Measurements from ENCODE around the gene KLRK1. TPM values are rescaled to one million over a fixed set of nuclear protein-coding genes. Genes with fewer than 3 reads are reported as not detected.
"Not testable (repeated sequence)": the region's sequence is repeated elsewhere in the genome, so short reads cannot be mapped to it uniquely, and the experiment has no call there.

The KLRK1 gene
- polyA plus RNA-seq (2012; ENCODE audit: missing spikeins), result not detected

DNA sequence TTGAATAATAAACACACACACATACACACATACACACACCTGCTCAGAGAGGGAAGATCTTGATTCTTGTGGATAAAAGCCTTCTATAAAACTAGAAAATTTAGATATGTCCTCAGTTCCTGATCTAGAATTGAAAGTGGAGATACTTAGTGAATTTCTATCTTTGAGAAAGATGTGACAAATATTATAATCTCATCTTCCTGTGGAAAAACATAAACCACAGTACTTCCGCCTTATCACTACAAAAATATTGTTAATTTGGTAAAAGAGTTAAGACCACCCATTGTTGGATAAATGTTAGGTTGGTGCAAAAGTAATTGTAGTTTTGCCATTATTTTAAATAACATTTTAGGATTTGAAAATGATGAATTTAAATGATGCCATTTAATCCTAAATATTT is at the start of gene KLRK1:
TSS of gene KLRK1 (minus strand) at position 138 of the 400 bp plus-strand sequence. CDS start 1,231 bp downstream, outside the sequence.
- no peak for FAIRE-seq
- no peak for DNase-seq (ENCODE audit: insufficient read length)
- no peak for TF ChIP-seq TAF1 (IDR thresholded peaks at IDR 0.05; ENCODE audit: borderline replicate concordance, low read depth, low read length)
- TF ChIP-seq POLR2AphosphoS5 (IDR thresholded peaks at IDR 0.05; ENCODE audit: low read depth, low read length), result no peak
- TF ChIP-seq POLR2A (IDR thresholded peaks at IDR 0.05; ENCODE audit: low read depth, low read length), result no peak

DNA sequence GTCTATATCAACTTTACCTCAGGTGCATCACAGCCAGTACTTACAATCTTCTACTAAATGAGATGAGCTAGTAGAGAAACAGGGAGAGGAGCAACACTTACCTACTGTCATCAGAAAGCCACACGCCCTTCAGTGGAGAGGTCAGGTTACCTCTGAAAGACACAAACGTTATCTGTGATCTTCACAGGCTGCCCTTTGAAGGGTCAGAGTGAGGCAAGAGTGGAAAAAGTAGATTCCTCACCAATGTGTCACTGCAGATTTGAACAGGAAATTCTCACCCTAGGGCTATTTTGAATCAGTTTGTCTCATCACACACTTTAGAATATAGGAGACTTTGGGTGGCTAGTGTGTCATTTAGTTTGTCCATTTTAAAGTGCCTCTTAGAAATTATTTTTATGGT is 47.8 kb upstream of the KLRK1 start:
- not testable (repeated sequence) for FAIRE-seq; DNase-seq (ENCODE audit: insufficient read length)

DNA sequence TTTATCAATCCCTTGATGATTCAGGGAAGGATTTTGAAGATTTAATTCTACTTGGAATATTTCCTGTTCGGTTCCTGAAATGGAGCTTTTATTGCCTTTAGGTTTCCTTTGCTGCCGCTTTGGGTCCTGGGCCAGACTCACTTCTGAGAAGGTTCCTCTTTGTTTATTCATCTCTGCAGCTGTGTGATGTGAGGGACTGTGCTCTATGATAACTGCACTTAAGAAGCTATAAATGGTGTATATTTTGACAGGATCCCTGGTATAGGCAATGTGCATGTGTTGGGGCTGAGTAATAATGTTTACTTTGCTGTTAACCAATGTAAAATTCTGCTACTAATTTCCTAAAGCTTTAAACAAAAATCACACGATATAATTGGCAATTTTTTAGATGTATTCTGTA is 46.0 kb upstream of the KLRK1 start, which contains the start of gene KLRC2:
TSS of gene KLRC2 (minus strand) at position 195 of the 400 bp plus-strand sequence. CDS start at position 171, 24 bp downstream.
- DNase-seq (ENCODE audit: insufficient read length); FAIRE-seq: not testable (repeated sequence)

DNA sequence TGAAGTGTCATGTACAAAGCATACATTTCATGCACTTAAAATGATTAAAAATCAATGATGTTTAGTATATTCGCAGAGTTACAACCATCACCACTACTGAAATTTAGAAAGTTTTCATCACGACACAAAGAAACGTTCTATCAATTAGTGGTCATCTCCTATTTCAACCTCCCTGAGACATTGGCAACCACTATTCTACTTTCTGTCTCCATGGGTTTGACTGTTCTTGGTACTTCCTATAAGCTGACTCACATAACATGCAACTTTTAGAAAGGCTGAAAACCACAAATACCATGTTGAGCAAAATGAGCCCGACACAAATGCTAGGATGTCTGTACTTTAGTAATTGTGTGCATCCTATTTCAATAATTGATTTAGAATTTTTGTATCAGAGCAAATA is 40.8 kb upstream of the KLRK1 start:
- DNase-seq (ENCODE audit: insufficient read length); FAIRE-seq: not testable (repeated sequence)

DNA sequence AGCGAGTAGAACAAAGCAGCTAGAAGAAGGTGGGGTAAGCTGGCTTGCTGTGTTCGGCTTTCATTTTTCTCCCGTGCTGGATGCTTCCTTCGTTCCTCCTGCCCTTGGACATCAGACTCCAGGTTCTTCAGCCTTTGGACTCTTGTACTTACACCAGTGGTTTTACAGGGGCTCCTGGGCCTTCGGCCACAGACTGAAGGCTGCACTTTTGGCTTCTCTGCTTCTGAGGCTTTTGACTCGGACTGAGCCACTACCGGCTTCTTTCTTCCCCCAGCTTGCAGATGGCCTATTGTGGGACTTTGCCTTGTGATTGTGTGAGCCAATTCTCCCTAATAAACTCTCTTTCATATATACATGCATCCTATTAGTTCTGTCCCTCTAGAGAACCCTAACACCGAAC is 36.1 kb upstream of the KLRK1 start:
- not testable (repeated sequence) for DNase-seq (ENCODE audit: insufficient read length); FAIRE-seq

DNA sequence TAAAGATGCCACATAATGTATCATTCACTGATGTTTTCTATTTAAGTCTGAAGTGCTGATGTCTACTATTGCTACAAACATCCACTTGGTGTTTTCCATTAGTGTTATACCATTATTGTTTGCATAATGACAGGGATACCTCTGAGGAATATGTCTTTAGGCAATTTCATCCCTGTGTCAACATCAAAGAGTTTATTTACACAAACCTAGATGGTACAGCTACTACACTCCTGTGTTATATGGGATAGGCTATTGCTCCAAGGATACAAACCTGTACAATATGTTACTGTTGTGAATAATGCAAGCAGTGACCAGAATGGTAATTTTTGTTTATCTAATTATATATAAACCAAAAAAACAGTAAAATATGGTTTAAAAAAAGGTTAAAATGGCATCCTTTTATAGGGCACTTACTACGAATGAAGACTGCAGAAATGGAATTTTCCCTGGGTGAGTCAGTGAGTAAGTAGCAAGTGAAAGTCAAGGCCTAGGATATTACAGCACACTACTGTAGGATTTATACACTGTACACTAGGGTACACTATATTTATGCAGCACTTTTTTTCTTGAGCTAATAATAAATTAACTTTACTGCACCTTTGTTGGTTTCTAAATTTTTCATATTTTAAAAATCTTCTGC is 34.5 kb upstream of the KLRK1 start:
- FAIRE-seq, result peak; percentile 58
- DNase-seq (ENCODE audit: insufficient read length), result not testable (repeated sequence)

DNA sequence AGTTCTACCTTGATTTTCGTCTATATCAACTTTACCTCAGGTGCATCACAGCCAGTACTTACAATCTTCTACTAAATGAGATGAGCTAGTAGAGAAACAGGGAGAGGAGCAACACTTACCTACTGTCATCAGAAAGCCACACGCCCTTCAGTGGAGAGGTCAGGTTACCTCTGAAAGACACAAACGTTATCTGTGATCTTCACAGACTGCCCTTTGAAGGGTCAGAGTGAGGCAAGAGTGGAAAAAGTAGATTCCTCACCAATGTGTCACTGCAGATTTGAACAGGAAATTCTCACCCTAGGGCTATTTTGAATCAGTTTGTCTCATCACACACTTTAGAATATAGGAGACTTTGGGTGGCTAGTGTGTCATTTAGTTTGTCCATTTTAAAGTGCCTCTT is 32.3 kb upstream of the KLRK1 start:
- not testable (repeated sequence) for DNase-seq (ENCODE audit: insufficient read length)
- FAIRE-seq, result peak; percentile 94

DNA sequence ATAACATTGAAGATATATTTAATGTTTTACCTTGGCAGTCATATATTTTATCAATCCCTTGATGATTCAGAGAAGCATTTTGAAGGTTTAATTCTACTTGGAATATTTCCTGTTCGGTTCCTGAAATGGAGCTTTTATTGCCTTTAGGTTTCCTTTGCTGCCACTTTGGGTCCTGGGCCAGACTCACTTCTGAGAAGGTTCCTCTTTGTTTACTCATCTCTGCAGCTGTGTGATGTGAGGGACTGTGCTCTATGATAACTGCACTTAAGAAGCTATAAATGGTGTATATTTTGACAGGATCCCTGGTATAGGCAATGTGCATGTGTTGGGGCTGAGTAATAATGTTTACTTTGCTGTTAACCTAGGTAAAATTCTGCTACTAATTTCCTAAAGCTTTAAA is 30.5 kb upstream of the KLRK1 start, which contains the start of gene KLRC3:
TSS of gene KLRC3 (minus strand) at position 262 of the 400 bp plus-strand sequence. CDS start at position 217, 45 bp downstream.
- DNase-seq (ENCODE audit: insufficient read length), result not testable (repeated sequence)
- FAIRE-seq, result peak; percentile 46

DNA sequence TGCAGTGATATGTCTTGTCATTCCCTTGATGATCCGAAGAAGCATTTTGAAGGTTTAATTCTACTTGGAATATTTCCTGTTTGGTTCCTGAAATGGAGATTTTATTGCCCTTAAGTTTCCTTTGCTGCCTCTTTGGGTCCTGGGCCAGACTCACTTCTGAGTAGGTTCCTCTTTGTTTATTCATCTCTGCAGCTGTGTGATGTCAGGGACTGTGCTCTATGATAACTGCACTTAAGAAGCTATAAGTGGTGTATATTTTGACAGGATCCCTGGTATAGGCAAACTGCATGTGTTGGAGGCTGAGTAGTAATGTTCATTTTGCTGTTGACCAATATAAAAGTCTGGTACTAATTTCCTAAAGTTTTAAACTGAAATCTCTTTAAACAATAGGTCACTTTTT is 19.6 kb upstream of the KLRK1 start, which contains the start of gene KLRC4:
TSS of gene KLRC4 (minus strand) at position 366 of the 400 bp plus-strand sequence. CDS start at position 184, 182 bp downstream.
- no peak for DNase-seq (ENCODE audit: insufficient read length)
- TF ChIP-seq POLR2AphosphoS5 (IDR thresholded peaks at IDR 0.05; ENCODE audit: low read depth, low read length) (no peak), TAF1 (IDR thresholded peaks at IDR 0.05; ENCODE audit: borderline replicate concordance, low read depth, low read length) (no peak), POLR2A (IDR thresholded peaks at IDR 0.05; ENCODE audit: low read depth, low read length) (no peak)
- FAIRE-seq, result no peak

DNA sequence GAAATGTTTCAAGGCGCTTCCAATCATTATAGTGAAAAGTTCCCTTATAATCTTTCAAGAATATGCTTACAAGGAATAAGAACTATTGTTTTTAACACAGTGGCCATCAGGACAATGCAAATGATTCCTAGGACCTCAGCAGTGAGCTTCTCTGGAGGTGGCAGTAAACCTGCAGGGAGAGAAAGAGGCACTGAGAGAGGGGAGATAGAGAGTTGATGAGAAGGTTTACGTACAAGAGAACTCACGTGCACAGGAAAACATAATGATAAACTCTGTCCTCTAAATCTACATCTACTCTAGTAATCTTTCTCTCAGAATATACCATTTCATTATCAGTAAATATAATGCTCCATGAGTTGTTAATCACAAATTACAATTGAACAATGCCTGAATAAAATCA is 19.0 kb upstream of the KLRK1 start:
- FAIRE-seq (no peak), DNase-seq (ENCODE audit: insufficient read length) (no peak)
- TF ChIP-seq POLR2A (IDR thresholded peaks at IDR 0.05; ENCODE audit: low read depth, low read length) (no peak), TAF1 (IDR thresholded peaks at IDR 0.05; ENCODE audit: borderline replicate concordance, low read depth, low read length) (no peak), POLR2AphosphoS5 (IDR thresholded peaks at IDR 0.05; ENCODE audit: low read depth, low read length) (no peak)

DNA sequence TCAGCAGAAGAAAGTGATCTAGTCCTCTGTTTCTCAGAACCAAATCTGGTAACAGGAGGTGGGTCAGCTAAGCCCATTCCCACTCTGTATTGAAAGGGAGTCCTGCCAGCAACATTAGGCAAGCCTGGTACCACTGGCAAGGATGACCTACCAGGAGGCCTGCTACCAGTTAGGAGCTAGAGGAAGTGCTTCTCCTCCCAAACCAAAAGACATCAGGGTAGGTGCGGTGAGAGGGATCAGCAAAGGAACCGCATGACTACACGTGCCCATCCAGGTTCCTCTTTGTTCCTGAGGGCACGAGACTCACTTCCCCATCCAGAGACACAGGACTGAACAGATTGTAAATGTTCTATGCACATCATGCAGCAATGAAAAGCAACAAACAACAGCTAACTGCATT is 16.9 kb upstream of the KLRK1 start:
- peak; percentile 24 for FAIRE-seq
- no peak for DNase-seq (ENCODE audit: insufficient read length)
- TF ChIP-seq POLR2A (IDR thresholded peaks at IDR 0.05; ENCODE audit: low read depth, low read length), result no peak
- no peak for TF ChIP-seq TAF1 (IDR thresholded peaks at IDR 0.05; ENCODE audit: borderline replicate concordance, low read depth, low read length)
- no peak for TF ChIP-seq POLR2AphosphoS5 (IDR thresholded peaks at IDR 0.05; ENCODE audit: low read depth, low read length)

DNA sequence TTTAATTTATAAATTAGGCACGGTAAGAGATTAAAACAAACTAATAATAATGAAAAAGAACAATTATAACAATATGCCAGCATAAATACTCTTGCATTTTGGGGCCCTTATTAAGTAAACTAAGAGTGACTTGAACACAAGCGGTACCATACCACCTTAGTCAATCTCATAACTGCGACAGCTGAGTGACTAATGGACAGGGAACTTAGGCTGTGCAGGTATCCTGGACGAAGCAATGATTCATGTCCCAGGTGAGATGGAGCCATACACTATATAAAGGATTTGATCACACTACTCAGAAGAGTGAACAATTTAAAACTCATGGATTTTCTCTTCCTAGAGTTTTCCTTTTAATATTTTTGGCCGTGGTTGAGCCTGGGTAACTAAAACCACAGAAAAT is 15.5 kb upstream of the KLRK1 start:
- TF ChIP-seq POLR2A (IDR thresholded peaks at IDR 0.05; ENCODE audit: low read depth, low read length) (no peak), TAF1 (IDR thresholded peaks at IDR 0.05; ENCODE audit: borderline replicate concordance, low read depth, low read length) (no peak), POLR2AphosphoS5 (IDR thresholded peaks at IDR 0.05; ENCODE audit: low read depth, low read length) (no peak)
- FAIRE-seq (no peak), DNase-seq (ENCODE audit: insufficient read length) (no peak)

DNA sequence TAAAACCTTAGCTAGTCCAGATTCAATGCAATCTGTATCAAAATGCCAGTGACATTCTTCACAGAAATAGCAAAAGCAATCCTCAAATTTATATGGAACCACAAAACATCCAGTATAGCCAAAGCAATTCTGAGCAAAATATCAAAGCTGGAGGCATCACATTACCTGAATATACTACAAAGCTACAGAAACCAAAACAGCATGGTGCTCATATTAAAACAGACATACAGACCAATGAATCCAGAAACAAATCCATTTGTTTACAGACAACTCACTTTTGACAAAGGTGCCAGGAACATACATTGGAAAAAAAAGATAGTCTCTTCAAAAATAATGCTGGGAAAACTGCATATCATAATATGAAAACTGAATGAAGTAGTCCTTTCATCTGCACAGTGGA is 15.0 kb upstream of the KLRK1 start:
- TF ChIP-seq POLR2A (IDR thresholded peaks at IDR 0.05; ENCODE audit: low read depth, low read length), result no peak
- TF ChIP-seq POLR2AphosphoS5 (IDR thresholded peaks at IDR 0.05; ENCODE audit: low read depth, low read length), result no peak
- no peak for TF ChIP-seq TAF1 (IDR thresholded peaks at IDR 0.05; ENCODE audit: borderline replicate concordance, low read depth, low read length)
- DNase-seq (ENCODE audit: insufficient read length), result no peak
- no peak for FAIRE-seq

DNA sequence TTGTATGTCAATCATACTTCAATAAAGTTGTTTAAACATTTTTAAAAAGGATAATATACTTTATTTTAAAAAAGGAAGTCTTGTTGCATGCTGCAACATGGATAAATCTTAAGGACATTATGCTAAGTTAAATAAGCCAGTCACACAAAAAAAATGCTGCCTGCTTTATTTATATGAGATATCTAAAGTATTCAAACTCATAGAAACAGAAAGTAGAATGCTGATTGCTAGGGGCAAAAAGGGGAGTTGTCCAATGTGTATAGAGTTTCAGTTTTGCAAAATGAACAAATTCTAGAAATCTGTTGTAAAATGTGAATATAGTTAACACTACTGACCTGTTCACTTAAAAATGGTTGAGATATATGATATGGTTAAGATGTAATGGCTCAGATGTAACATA is 11.0 kb upstream of the KLRK1 start:
- no peak for DNase-seq (ENCODE audit: insufficient read length)
- TF ChIP-seq POLR2A (IDR thresholded peaks at IDR 0.05; ENCODE audit: low read depth, low read length) (no peak), TAF1 (IDR thresholded peaks at IDR 0.05; ENCODE audit: borderline replicate concordance, low read depth, low read length) (no peak), POLR2AphosphoS5 (IDR thresholded peaks at IDR 0.05; ENCODE audit: low read depth, low read length) (no peak)
- no peak for FAIRE-seq
